HepG2 (cell line): ENCODE data around the gene DGKD. TPM values are rescaled to one million over a fixed set of nuclear protein-coding genes. Genes with fewer than 3 reads are reported as not detected.

Experiments used
- ATAC-seq: fragments of 200-7000 bp; cut with Tn5 transposase; 3 replicates; pipeline ENCODE4 v1.9.1; 2020; ENCODE audit warnings: mild to moderate bottlenecking, moderate library complexity
- BruUV-seq: library from RNA; stranded (reverse); fragments of 400-500 nt; replicated peaks from 2 replicates; lab custom pipeline; 2021; lab: Mats Ljungman, UMichigan
- CTCF ChIA-PET: fragments of 300-600 bp; formaldehyde crosslinking; extraction: SDS; loops from one replicate; lab custom pipeline; 2021; ENCODE audit warnings: low total read pairs, inconsistent platforms, low intra/inter-chr PET ratio; lab: Yijun Ruan, JAX
- POLR2A ChIA-PET: fragments of 350-600 bp; sonication (Branson Sonifier 250); formaldehyde crosslinking; loops from one replicate; lab custom pipeline; 2020; ENCODE audit warnings: antibody characterized with exemption, inconsistent platforms; lab: Yijun Ruan, JAX
- DNase-seq: peaks from one replicate; pipeline ENCODE4 v3.0.0-alpha.2; 2015; ENCODE audit warnings: low spot score
- FAIRE-seq: peaks from 3 replicates; lab custom pipeline; 2011; peaks lifted over from hg19 to GRCh38; lab: Jason Lieb, UNC
- H2AFZ ChIP-seq: one replicate; pipeline ENCODE4 v1.6.1; 2011; ENCODE audit warnings: low read length, inconsistent platforms
- H3K27ac ChIP-seq: fragments of 300-600 bp; 3 replicates; pipeline ENCODE4 v1.8.0; 2011; ENCODE audit warnings: mixed run types, mild to moderate bottlenecking, mixed read lengths, low read length, inconsistent platforms; ENCODE audit not compliant: insufficient read depth; ENCODE audit errors: extremely low read length
- H3K27me3 ChIP-seq, 2 experiments: fragments of 200-600 bp in 1 of 2; 2 replicates in 1 of 2; 3 replicates in 1 of 2; pipeline versions ENCODE4 v1.6.0 to v1.8.0; 2011; ENCODE audit warnings: low read length in 2 of 2, mild to moderate bottlenecking in 2 of 2, moderate library complexity in 2 of 2, inconsistent platforms in 1 of 2; ENCODE audit not compliant: insufficient read depth in 2 of 2, control insufficient read depth in 1 of 2
- H3K36me3 ChIP-seq, 2 experiments: fragments of 200-600 bp in 1 of 2; replicated peaks in 1 of 2; 2 replicates in 1 of 2; 3 replicates in 1 of 2; pipeline versions ENCODE4 v1.5.1 to v1.8.0; 2011; ENCODE audit warnings: low read length in 2 of 2, inconsistent platforms in 1 of 2; ENCODE audit not compliant: insufficient read depth in 2 of 2, control insufficient read depth in 1 of 2
- H3K4me1 ChIP-seq: 2 replicates; pipeline ENCODE4 v1.5.1; 2012; ENCODE audit warnings: low read length, inconsistent platforms; ENCODE audit not compliant: insufficient read depth
- H3K4me2 ChIP-seq: 2 replicates; pipeline ENCODE4 v1.6.0; 2011; ENCODE audit warnings: low read depth, low read length, inconsistent platforms
- H3K4me3 ChIP-seq, 3 experiments: fragments of 200-600 bp in 1 of 3; sonication (generic), shearing (Covaris generic) in 1 of 3; replicated peaks in 1 of 3; 2 replicates each; pipeline ENCODE4 v1.5.1; 2011 to 2016; ENCODE audit warnings: low read length in 3 of 3, inconsistent platforms in 2 of 3, low read depth in 2 of 3, mild to moderate bottlenecking in 2 of 3, control low read depth in 1 of 3, mixed read lengths in 1 of 3; ENCODE audit not compliant: insufficient read depth in 1 of 3
- H3K79me2 ChIP-seq: one replicate; pipeline ENCODE4 v1.6.1; 2011; ENCODE audit warnings: low read length, inconsistent platforms; ENCODE audit not compliant: insufficient read depth
- H3K9ac ChIP-seq: 2 replicates; pipeline ENCODE4 v1.6.0; 2011; ENCODE audit warnings: mild to moderate bottlenecking, low read depth, low read length, inconsistent platforms; ENCODE audit not compliant: insufficient read depth
- H3K9me3 ChIP-seq: 2 replicates; pipeline ENCODE4 v1.5.1; 2012; ENCODE audit warnings: mild to moderate bottlenecking, low read length
- H4K20me1 ChIP-seq: 2 replicates; pipeline ENCODE4 v1.6.0; 2011; ENCODE audit warnings: inconsistent platforms, mild to moderate bottlenecking, low read length, moderate library complexity; ENCODE audit not compliant: insufficient read depth
- ATAD3A ChIP-seq: sonication (generic); formaldehyde crosslinking; IDR thresholded peaks from 2 replicates; pipeline ENCODE4 v1.4.0; 2020; ENCODE audit warnings: missing genetic modification reagents
- DNMT3B ChIP-seq: conservative IDR thresholded peaks from 2 replicates; pipeline ENCODE4 v1.6.1; 2016; ENCODE audit warnings: missing biosample characterization, control low read depth
- ELF1 ChIP-seq: sonication (generic); formaldehyde crosslinking; IDR thresholded peaks from 2 replicates; pipeline ENCODE4 v1.4.0; 2020; ENCODE audit warnings: missing genetic modification reagents
- ESRRA ChIP-seq: sonication (generic); formaldehyde crosslinking; IDR thresholded peaks from 2 replicates; pipeline ENCODE4 v1.5.1; 2020; ENCODE audit warnings: mild to moderate bottlenecking, low read depth, missing genetic modification reagents
- MTF2 ChIP-seq: sonication (generic); formaldehyde crosslinking; IDR thresholded peaks from 2 replicates; pipeline ENCODE4 v1.5.0; 2020; ENCODE audit warnings: missing genetic modification reagents, borderline replicate concordance
- RBFOX2 ChIP-seq: fragments of 200-400 bp; formaldehyde crosslinking; IDR thresholded peaks from 2 replicates; pipeline ENCODE4 v1.6.1; 2017; ENCODE audit warnings: low read depth, mild to moderate bottlenecking, low read length
- REST ChIP-seq, 2 experiments: IDR thresholded peaks; 2 replicates each; pipeline ENCODE4 v1.6.1; 2011 to 2012; ENCODE audit warnings: low read length in 2 of 2, borderline replicate concordance in 1 of 2, low read depth in 1 of 2, mild to moderate bottlenecking in 1 of 2, moderate library complexity in 1 of 2
- SPEN ChIP-seq: sonication (generic); formaldehyde crosslinking; IDR thresholded peaks from 2 replicates; pipeline ENCODE4 v1.5.1; 2020; ENCODE audit warnings: low read depth, mild to moderate bottlenecking, missing genetic modification reagents
- ZEB1 ChIP-seq: IDR thresholded peaks from 2 replicates; pipeline ENCODE4 v1.6.1; 2012; ENCODE audit warnings: mild to moderate bottlenecking, low read depth, inconsistent platforms; ENCODE audit not compliant: insufficient replicate concordance
- ZHX2 ChIP-seq, 2 experiments: sonication (generic) in 1 of 2; formaldehyde crosslinking in 1 of 2; IDR thresholded peaks; 2 replicates each; pipeline versions ENCODE4 v1.6.1 to v1.9.0; 2014 to 2022; ENCODE audit warnings: antibody characterized with exemption in 1 of 2, borderline replicate concordance in 1 of 2, inconsistent platforms in 1 of 2, low read depth in 1 of 2, missing genetic modification reagents in 1 of 2
- ZMAT5 ChIP-seq: sonication (generic); formaldehyde crosslinking; IDR thresholded peaks from 2 replicates; pipeline ENCODE4 v1.5.0; 2020; ENCODE audit warnings: mild to moderate bottlenecking, low read depth, missing genetic modification reagents, borderline replicate concordance
- ZNF282 ChIP-seq: fragments of 450-650 bp; IDR thresholded peaks from 2 replicates; pipeline ENCODE4 v1.6.1; 2018; ENCODE audit not compliant: partially characterized antibody
- ZNF556 ChIP-seq: sonication (generic); formaldehyde crosslinking; IDR thresholded peaks from 2 replicates; pipeline ENCODE4 v1.4.0; 2020; ENCODE audit warnings: mild to moderate bottlenecking, missing genetic modification reagents, borderline replicate concordance
- WGBS: methylation state at CpG from one replicate; pipeline ENCODE4 v1.1.6; 2017; ENCODE audit warnings: low lambda C conversion rate; 5-methylcytosine and 5-hydroxymethylcytosine counted together
- in situ Hi-C: cut with HindIII; loops from 2 replicates; pipeline ENCODE4 v1.10.0; 2017; ENCODE audit warnings: low pct_unique_long_range_greater_than_20kb; ENCODE audit not compliant: extremely low pct_ligation_motif_present
- intact Hi-C: fragments of 100-400 bp; cut with micrococcal nuclease; formaldehyde crosslinking; loops from one replicate; pipeline ENCODE4 v1.10.0; 2022; ENCODE audit not compliant: unreplicated experiment
- polyA plus RNA-seq, 8 experiments: library from polyadenylated mRNA; depleted of rRNA in 3 of 8; stranded (reverse) in 7 of 8; unstranded in 1 of 8; fragments of >200 nt; fragmentation: Illumina TruSeq in 4 of 8; extraction: Trizol in 4 of 8; gene quantifications; 2 replicates each; pipeline versions ENCODE4 v1.2.1 to v1.2.3, GENCODE V29; 2011 to 2016; ENCODE audit warnings: low read depth in 4 of 8, missing spikeins in 1 of 8, mixed read lengths in 1 of 8; ENCODE audit not compliant: insufficient read depth in 1 of 8
- total RNA-seq, 5 experiments: library from RNA; depleted of rRNA; stranded (reverse); fragments of >200 nt; fragmentation: Illumina TruSeq; extraction: Trizol; gene quantifications; 2 replicates each; pipeline ENCODE4 v1.2.3, GENCODE V29; 2016; ENCODE audit warnings: low read depth in 1 of 5

The DGKD gene
- total and polyA plus RNA-seq, 2 of the 13 experiments (the other 11 are each of a cell fraction or from before 2014, with no cell fraction given), result 24.5 to 33.2 TPM

GRCh38 chr2:233451950-233452349 lies 97.7 kb downstream of the DGKD start:
- H3K27ac ChIP-seq, result no peak overlapping the region
- no TSS peak for BruUV-seq
- no peak overlapping the region for H3K4me2 ChIP-seq
- ChIA-PET CTCF (no interaction called here), POLR2A (no interaction called here)
- in situ Hi-C loops, result no loop called here
- no peak for ATAC-seq
- no peaks in the 10 kb centered on the region for H4K20me1 ChIP-seq
- DNase-seq, result no peak
- intact Hi-C loops, result no loop called here
- H2AFZ ChIP-seq, result no peak overlapping the region
- no peaks in the 10 kb centered on the region for H3K27me3 ChIP-seq
- FAIRE-seq, result no peak
- H3K9me3 ChIP-seq, result no peaks in the 10 kb centered on the region
- WGBS, result 92% methylated on average over 9 of the region's 9 CpGs
- H3K79me2 ChIP-seq, result no peaks in the 10 kb centered on the region
- H3K4me3 ChIP-seq, result no peak overlapping the region
- H3K9ac ChIP-seq, result no peak overlapping the region
- H3K4me1 ChIP-seq, result peaks cover 10% of the 10 kb centered on the region
- H3K36me3 ChIP-seq, result peaks cover 51 to 93% of the 10 kb centered on the region in 2 experiments
- no peak for TF ChIP-seq ESRRA (CRISPR knock-in tag)
- TF ChIP-seq ELF1, result no peak
- TF ChIP-seq ZNF556 (CRISPR knock-in tag), result no peak
- TF ChIP-seq RBFOX2, result no peak
- TF ChIP-seq ZEB1, result no peak
- TF ChIP-seq SPEN, result no peak
- no peak for TF ChIP-seq ZNF282
- no peak for TF ChIP-seq ATAD3A
- no peak for TF ChIP-seq ZHX2 (IDR thresholded peaks at IDR 0.05; ENCODE audit: low read depth)
- no peak for TF ChIP-seq ZHX2 (CRISPR knock-in tag; IDR thresholded peaks at IDR 0.05; ENCODE audit: borderline replicate concordance)
- no peak for TF ChIP-seq ZMAT5 (CRISPR knock-in tag)
- no peak for TF ChIP-seq MTF2
- no peak for TF ChIP-seq REST (IDR thresholded peaks at IDR 0.05; ENCODE audit: borderline replicate concordance in 1 of 2, low read depth in 1 of 2, low read length in 2 of 2)
- no peak for TF ChIP-seq DNMT3B
